Stimulated activated CD4-positive, alpha-beta T cell treated with anti-CD3 and anti-CD28 coated beads, Interleukin-15, amount 100 ng/mL, for 48 hours (primary cell): ENCODE measurements around the gene CEP70.
"Not testable (repeated sequence)": the region's sequence is repeated elsewhere in the genome, so short reads cannot be mapped to it uniquely, and the experiment has no call there.

ENCODE experiments used
- DNase-seq, 2 donors: peaks; one replicate each; pipeline ENCODE4 v3.0.0-alpha.2; 2020; ENCODE audit warnings: low read depth in 2 of 2

CEP70 gene

GRCh38 chr3:138471481-138471880 lies 122.6 kb downstream of the CEP70 start:
- DNase-seq, result no peak

GRCh38 chr3:138470687-138471086 lies 123.4 kb downstream of the CEP70 start:
- no peak for DNase-seq

- no peak for DNase-seq
Measured at GRCh38 chr3:138469874-138470273, 124.2 kb downstream of the CEP70 start.

GRCh38 chr3:138468886-138469285 lies 125.2 kb downstream of the CEP70 start:
- no peak for DNase-seq

- DNase-seq, result no peak
Measured at GRCh38 chr3:138468451-138468850, 125.6 kb downstream of the CEP70 start.

GRCh38 chr3:138467931-138468330 lies 126.1 kb downstream of the CEP70 start:
- DNase-seq, result no peak

GRCh38 chr3:138465925-138466324 lies 128.1 kb downstream of the CEP70 start:
- no peak for DNase-seq

GRCh38 chr3:138465451-138465850 lies 128.6 kb downstream of the CEP70 start:
- DNase-seq, result no peak

GRCh38 chr3:138464491-138464860 lies 129.6 kb downstream of the CEP70 start:
- no peak for DNase-seq

GRCh38 chr3:138463724-138464490 lies 130.2 kb downstream of the CEP70 start:
- DNase-seq, result no peak

GRCh38 chr3:138461896-138462295 lies 132.2 kb downstream of the CEP70 start:
- no peak for DNase-seq

- no peak for DNase-seq
Measured at GRCh38 chr3:138461246-138461645, 132.8 kb downstream of the CEP70 start.

- no peak for DNase-seq
Measured at GRCh38 chr3:138460536-138461205, 133.4 kb downstream of the CEP70 start.

GRCh38 chr3:138459619-138460535 lies 134.2 kb downstream of the CEP70 start:
- no peak for DNase-seq

GRCh38 chr3:138458774-138459499 lies 135.1 kb downstream of the CEP70 start:
- no peak for DNase-seq

GRCh38 chr3:138457863-138458735 lies 136.0 kb downstream of the CEP70 start:
- DNase-seq, result no peak

GRCh38 chr3:138456961-138457862 lies 136.8 kb downstream of the CEP70 start:
- DNase-seq, result no peak

GRCh38 chr3:138455801-138456716 lies 138.0 kb downstream of the CEP70 start:
- no peak for DNase-seq

GRCh38 chr3:138453940-138454339 lies 140.1 kb downstream of the CEP70 start:
- DNase-seq, result not testable (repeated sequence)
